ENCODE results near the gene XYLT1. TPM values are rescaled to one million over a fixed set of nuclear protein-coding genes. Genes with fewer than 3 reads are reported as not detected.
A peak's percentile ranks its signal among the peaks of the same experiment; 100 is the strongest.

XYLT1 gene
- total and polyA plus RNA-seq, 2 of the 8 experiments (the other 6 are each of a cell fraction or from before 2014, with no cell fraction given) = 6.6 to 25.4 TPM

DNA sequence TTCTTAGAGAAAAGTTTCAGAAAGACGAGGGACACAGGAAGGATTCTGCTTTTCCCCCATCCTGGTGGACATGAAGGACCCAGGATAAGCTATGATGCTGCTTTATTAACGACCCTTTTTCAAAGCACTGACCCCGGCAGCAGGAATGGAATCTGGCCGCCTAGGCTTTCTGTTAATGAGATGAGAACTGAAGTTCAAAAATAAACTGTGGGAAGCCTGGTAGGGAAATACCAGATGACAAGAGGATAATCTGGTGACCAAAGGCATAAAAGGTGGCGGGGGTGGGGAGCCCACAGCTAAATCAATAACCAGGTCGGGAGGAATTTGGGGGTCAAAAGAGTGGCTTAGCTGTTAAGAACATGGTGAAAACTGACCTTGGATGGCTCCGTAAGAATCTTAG, 171.0 kb downstream of the XYLT1 start:
- Histone ChIP-seq H2BK5ac (ENCODE audit: low read depth, low read length) (no peak overlapping the region), H3K9me3 (ENCODE audit: insufficient read depth in 2 of 2, low read depth in 1 of 2, low read length in 1 of 2) (no peaks in the 10 kb centered on the region), H3K14ac (ENCODE audit: insufficient read length) (no peak overlapping the region), H2BK15ac (ENCODE audit: low read length) (no peak overlapping the region), H3K4ac (replicated peaks; ENCODE audit: insufficient read length, low read depth, low read length) (no peak overlapping the region), H4K8ac (ENCODE audit: extremely low read depth, insufficient read depth, low read length) (no peak overlapping the region), H4K20me1 (replicated peaks in 1 of 2; ENCODE audit: control insufficient read depth in 1 of 2, insufficient read depth in 2 of 2, low read length in 2 of 2) (no peaks in the 10 kb centered on the region), H3K79me1 (ENCODE audit: low read depth, low read length) (no peaks in the 10 kb centered on the region), H3K4me2 (ENCODE audit: insufficient read depth in 1 of 2, low read depth in 2 of 2, low read length in 2 of 2) (peak overlapping the region; percentile 29 to 48), H2BK120ac (replicated peaks; ENCODE audit: low read depth, low read length) (no peak overlapping the region), H3K4me1 (replicated peaks in 1 of 4; ENCODE audit: control insufficient read depth in 3 of 4, insufficient read depth in 4 of 4, low read length in 3 of 4) (peaks cover 5 to 27% (median 15%) of the 10 kb centered on the region in 4 experiments; a peak in 6 of 7 replicates), H3K9ac (replicated peaks in 1 of 4; ENCODE audit: extremely low read depth in 1 of 4, low read depth in 3 of 4, low read length in 3 of 4) (no peak overlapping the region), H3K36me3 (ENCODE audit: control insufficient read depth in 2 of 4, insufficient read depth in 4 of 4, low read length in 3 of 4) (no peaks in the 10 kb centered on the region), H3K4me3 (ENCODE audit: extremely low read depth in 1 of 4, insufficient read depth in 2 of 4, low read depth in 3 of 4, low read length in 4 of 4) (no peak overlapping the region), H2BK12ac (ENCODE audit: low read depth, low read length) (no peak overlapping the region), H3K18ac (ENCODE audit: extremely low read depth, low read length) (peak overlapping the region; percentile 39; the same call in 1 of the 2 replicates), H3K23me2 (ENCODE audit: low read depth, low read length) (no peaks in the 10 kb centered on the region), H4K91ac (replicated peaks; ENCODE audit: insufficient read length, low read length) (no peak overlapping the region), H3K56ac (replicated peaks; ENCODE audit: insufficient read length, low read depth, low read length) (no peak overlapping the region), H2AK5ac (ENCODE audit: low read depth, low read length) (peak overlapping the region; percentile 56; the same call in 1 of the 2 replicates), H3K27me3 (replicated peaks in 1 of 4; ENCODE audit: control insufficient read depth in 3 of 4, extremely low read depth in 1 of 4, insufficient read depth in 3 of 4, low read length in 3 of 4) (no peaks in the 10 kb centered on the region), H4K5ac (ENCODE audit: insufficient read length, low read depth, low read length) (no peak overlapping the region), H2BK20ac (ENCODE audit: low read length) (no peak overlapping the region), H2AFZ (ENCODE audit: low read length) (no peak overlapping the region), H3K79me2 (ENCODE audit: control insufficient read depth in 1 of 2, insufficient read depth in 2 of 2, low read length in 2 of 2) (peaks cover 4 to 10% of the 10 kb centered on the region in 2 experiments; a peak in 2 of 4 replicates), H3K27ac (ENCODE audit: low read depth, low read length) (no peak overlapping the region), H3K23ac (ENCODE audit: insufficient read length) (no peak overlapping the region)
- ChIA-PET POLR2A (ENCODE audit: partially characterized antibody) (interaction anchor here (1.6 kb wide), 2 partner anchors 42 to 162 kb away, joined by 3 to 4 read pairs; no protein-coding TSS in a partner anchor), CTCF (ENCODE audit: partially characterized antibody) (interaction anchor here (0.8 to 5.2 kb wide), 4 partner anchors 9 to 64 kb away, joined by 3 to 23 read pairs (median 6); no protein-coding TSS in a partner anchor)
- DNase-seq (ENCODE audit: low read depth in 1 of 2, low spot score in 2 of 2) = no peak
- 54% methylated on average over 7 of the region's 7 CpGs; no CpG with 5 or more reads in 1 of the 2 experiments for WGBS, 2 experiments (ENCODE audit: extremely low coverage in 1 of 2, insufficient coverage in 1 of 2, insufficient read length in 1 of 2, insufficient replicate concordance in 2 of 2, low coverage in 1 of 2, low lambda C conversion rate in 2 of 2, missing lambda C conversion rate in 1 of 2)
- FAIRE-seq = no peak
- no peak for TF ChIP-seq RAD21 (IDR thresholded peaks at IDR 0.05 in 1 of 2, conservative IDR thresholded peaks at IDR 0.05 in 1 of 2; ENCODE audit: low read depth in 2 of 2, low read length in 2 of 2)
- TF ChIP-seq SP2 (IDR thresholded peaks at IDR 0.05; ENCODE audit: low read length) = no peak
- no peak for TF ChIP-seq ASH2L (IDR thresholded peaks at IDR 0.05; ENCODE audit: low read length)

Measured in H1 (cell line).